ENCODE data around the gene SENP6. TPM values are rescaled to one million over a fixed set of nuclear protein-coding genes. Genes with fewer than 3 reads are reported as not detected.

The SENP6 gene
- polyA plus RNA-seq, 1 donor (not counting 4 experiments of a cell fraction or from before 2014, with no cell fraction given) = 41.1 TPM

- H3K27ac ChIP-seq (ENCODE audit: control insufficient read depth, insufficient read depth, low read length) = no peak overlapping the region
- no peaks in the 10 kb centered on the region for H3K4me1 ChIP-seq (ENCODE audit: control insufficient read depth, extremely low read depth, insufficient read depth, low read length)
- H3K4me3 ChIP-seq (ENCODE audit: control insufficient read depth in 2 of 3, extremely low read depth in 1 of 3, insufficient read depth in 2 of 3, low read depth in 1 of 3, low read length in 3 of 3) = no peak overlapping the region
- peaks cover 14% of the 10 kb centered on the region for H4K20me1 ChIP-seq (ENCODE audit: control insufficient read depth, extremely low read depth, insufficient read depth, low read length)
- H3K9ac ChIP-seq (ENCODE audit: control insufficient read depth, extremely low read depth, insufficient read depth, low read length) = no peak overlapping the region
- FAIRE-seq = no peak
- H3K79me2 ChIP-seq (ENCODE audit: control insufficient read depth, insufficient read depth, low read length) = peaks cover 99% of the 10 kb centered on the region
- H3K9me3 ChIP-seq (ENCODE audit: control insufficient read depth, low read depth, low read length) = no peaks in the 10 kb centered on the region
- H3K9me1 ChIP-seq (ENCODE audit: control insufficient read depth, extremely low read depth, insufficient read depth, low read length) = no peaks in the 10 kb centered on the region
- TF ChIP-seq, protein P1, sequence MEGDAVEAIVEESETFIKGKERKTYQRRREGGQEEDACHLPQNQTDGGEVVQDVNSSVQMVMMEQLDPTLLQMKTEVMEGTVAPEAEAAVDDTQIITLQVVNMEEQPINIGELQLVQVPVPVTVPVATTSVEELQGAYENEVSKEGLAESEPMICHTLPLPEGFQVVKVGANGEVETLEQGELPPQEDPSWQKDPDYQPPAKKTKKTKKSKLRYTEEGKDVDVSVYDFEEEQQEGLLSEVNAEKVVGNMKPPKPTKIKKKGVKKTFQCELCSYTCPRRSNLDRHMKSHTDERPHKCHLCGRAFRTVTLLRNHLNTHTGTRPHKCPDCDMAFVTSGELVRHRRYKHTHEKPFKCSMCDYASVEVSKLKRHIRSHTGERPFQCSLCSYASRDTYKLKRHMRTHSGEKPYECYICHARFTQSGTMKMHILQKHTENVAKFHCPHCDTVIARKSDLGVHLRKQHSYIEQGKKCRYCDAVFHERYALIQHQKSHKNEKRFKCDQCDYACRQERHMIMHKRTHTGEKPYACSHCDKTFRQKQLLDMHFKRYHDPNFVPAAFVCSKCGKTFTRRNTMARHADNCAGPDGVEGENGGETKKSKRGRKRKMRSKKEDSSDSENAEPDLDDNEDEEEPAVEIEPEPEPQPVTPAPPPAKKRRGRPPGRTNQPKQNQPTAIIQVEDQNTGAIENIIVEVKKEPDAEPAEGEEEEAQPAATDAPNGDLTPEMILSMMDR (optimal IDR thresholded peaks at IDR 0.05 in 1 of 3, IDR thresholded peaks at IDR 0.05 in 1 of 3, conservative IDR thresholded peaks at IDR 0.05 in 1 of 3; ENCODE audit: extremely low read depth in 1 of 3, insufficient read depth in 2 of 3, low read length in 3 of 3) = no peak
- TF ChIP-seq EZH2 (IDR thresholded peaks at IDR 0.05; ENCODE audit: low read length) = no peak
- dilution Hi-C loops (cut with MboI; ENCODE audit: extremely low pct_ligation_motif_present, low sequenced_read_pairs) = no loop called here
- DNase-seq (ENCODE audit: low read depth, low spot score) = no peak
- no peaks in the 10 kb centered on the region for H3K36me3 ChIP-seq (ENCODE audit: control insufficient read depth in 2 of 2, extremely low read depth in 1 of 2, insufficient read depth in 2 of 2, low read length in 2 of 2)
- no peaks in the 10 kb centered on the region for H3K27me3 ChIP-seq (ENCODE audit: control insufficient read depth, extremely low read depth, insufficient read depth, low read length)
- H2AFZ ChIP-seq (ENCODE audit: control insufficient read depth, low read length) = no peak overlapping the region
- H3K4me2 ChIP-seq (ENCODE audit: control insufficient read depth, extremely low read depth, insufficient read depth, low read depth, low read length) = no peak overlapping the region
Measured at GRCh38 chr6:75611702-75612375, 10.2 kb downstream of the SENP6 start.

GRCh38 chr6:75612434-75612833 lies 10.8 kb downstream of the SENP6 start:
- H3K27me3 ChIP-seq (ENCODE audit: control insufficient read depth, extremely low read depth, insufficient read depth, low read length) = no peaks in the 10 kb centered on the region
- H3K4me2 ChIP-seq (ENCODE audit: control insufficient read depth, extremely low read depth, insufficient read depth, low read depth, low read length) = no peak overlapping the region
- dilution Hi-C loops (cut with MboI; ENCODE audit: extremely low pct_ligation_motif_present, low sequenced_read_pairs) = no loop called here
- no peak overlapping the region for H3K4me3 ChIP-seq (ENCODE audit: control insufficient read depth in 2 of 3, extremely low read depth in 1 of 3, insufficient read depth in 2 of 3, low read depth in 1 of 3, low read length in 3 of 3)
- H3K9me3 ChIP-seq (ENCODE audit: control insufficient read depth, low read depth, low read length) = no peaks in the 10 kb centered on the region
- peaks cover 14% of the 10 kb centered on the region for H4K20me1 ChIP-seq (ENCODE audit: control insufficient read depth, extremely low read depth, insufficient read depth, low read length)
- H2AFZ ChIP-seq (ENCODE audit: control insufficient read depth, low read length) = no peak overlapping the region
- DNase-seq (ENCODE audit: low read depth, low spot score) (no peak), FAIRE-seq (no peak)
- no peak overlapping the region for H3K9ac ChIP-seq (ENCODE audit: control insufficient read depth, extremely low read depth, insufficient read depth, low read length)
- TF ChIP-seq, protein P1 (optimal IDR thresholded peaks at IDR 0.05 in 1 of 3, IDR thresholded peaks at IDR 0.05 in 1 of 3, conservative IDR thresholded peaks at IDR 0.05 in 1 of 3; ENCODE audit: extremely low read depth in 1 of 3, insufficient read depth in 2 of 3, low read length in 3 of 3) = no peak
- TF ChIP-seq EZH2 (IDR thresholded peaks at IDR 0.05; ENCODE audit: low read length) = no peak
- H3K9me1 ChIP-seq (ENCODE audit: control insufficient read depth, extremely low read depth, insufficient read depth, low read length) = no peaks in the 10 kb centered on the region
- no peak overlapping the region for H3K27ac ChIP-seq (ENCODE audit: control insufficient read depth, insufficient read depth, low read length)
- H3K79me2 ChIP-seq (ENCODE audit: control insufficient read depth, insufficient read depth, low read length) = peaks cover 99% of the 10 kb centered on the region
- H3K36me3 ChIP-seq (ENCODE audit: control insufficient read depth in 2 of 2, extremely low read depth in 1 of 2, insufficient read depth in 2 of 2, low read length in 2 of 2) = no peaks in the 10 kb centered on the region
- no peaks in the 10 kb centered on the region for H3K4me1 ChIP-seq (ENCODE audit: control insufficient read depth, extremely low read depth, insufficient read depth, low read length)

Data from keratinocyte (primary cell).